K562 (cell line): ENCODE measurements around the gene WWOX. TPM values are rescaled to one million over a fixed set of nuclear protein-coding genes. Genes with fewer than 3 reads are reported as not detected.

ENCODE experiments used
- ATAC-seq: fragments of 200-7000 bp; cut with Tn5 transposase; 3 replicates; pipeline ENCODE4 v1.9.1; 2020; ENCODE audit warnings: moderate library complexity
- BruUV-seq: library from RNA; stranded (reverse); fragments of 400-500 nt; replicated peaks from 2 replicates; lab custom pipeline; 2021; lab: Mats Ljungman, UMichigan
- CTCF ChIA-PET: fragments of 300-600 bp; formaldehyde crosslinking; extraction: SDS; loops from one replicate; lab custom pipeline; 2021; ENCODE audit warnings: low intra/inter-chr PET ratio; lab: Yijun Ruan, JAX
- POLR2A ChIA-PET: fragments of 300-600, 350-650 bp; sonication (Branson Sonifier 250); formaldehyde crosslinking; extraction: SDS; loops from one replicate; lab custom pipeline; 2021; ENCODE audit warnings: antibody characterized with exemption, inconsistent platforms; lab: Yijun Ruan, JAX
- DNase-seq, 4 experiments: peaks; one replicate each; pipeline versions ENCODE4 v3.0.0 to v3.0.0-alpha.2; 2011 to 2018; ENCODE audit warnings: low spot score in 3 of 4, mixed read lengths in 3 of 4; ENCODE audit errors: extremely low read depth in 1 of 4
- FAIRE-seq: peaks from 2 replicates; lab custom pipeline; 2011; peaks lifted over from hg19 to GRCh38; lab: Jason Lieb, UNC
- H2AFZ ChIP-seq: 2 replicates; pipeline ENCODE4 v1.6.0; 2011; ENCODE audit warnings: low read depth, low read length, control low read depth, inconsistent platforms
- H3K27ac ChIP-seq: fragments of 200-600 bp; 3 replicates; pipeline ENCODE4 v1.8.0; 2011; ENCODE audit warnings: low read depth, mild to moderate bottlenecking, control low read depth, inconsistent platforms, low read length, moderate library complexity, mixed read lengths; ENCODE audit errors: extremely low read depth
- H3K27me3 ChIP-seq, 2 experiments: fragments of 300-600 bp in 1 of 2; 2 replicates in 1 of 2; 3 replicates in 1 of 2; pipeline versions ENCODE4 v1.6.0 to v1.8.0; 2011; ENCODE audit warnings: inconsistent platforms in 2 of 2, low read length in 2 of 2, mild to moderate bottlenecking in 1 of 2, mixed read lengths in 1 of 2, moderate library complexity in 1 of 2; ENCODE audit not compliant: control insufficient read depth in 2 of 2, insufficient read depth in 2 of 2
- H3K36me3 ChIP-seq: fragments of 300-600 bp; 3 replicates; pipeline ENCODE4 v1.8.0; 2011; ENCODE audit warnings: mild to moderate bottlenecking, low read length, inconsistent platforms; ENCODE audit not compliant: control insufficient read depth, insufficient read depth
- H3K4me1 ChIP-seq, 2 experiments: fragments of 200-600 bp in 1 of 2; replicated peaks in 1 of 2; 2 replicates in 1 of 2; 3 replicates in 1 of 2; pipeline versions ENCODE4 v1.5.1 to v1.8.0; 2011; ENCODE audit warnings: inconsistent platforms in 2 of 2, low read length in 2 of 2, mild to moderate bottlenecking in 1 of 2, mixed read lengths in 1 of 2, moderate library complexity in 1 of 2; ENCODE audit not compliant: control insufficient read depth in 2 of 2, insufficient read depth in 2 of 2
- H3K4me2 ChIP-seq: 2 replicates; pipeline ENCODE4 v1.6.1; 2011; ENCODE audit warnings: low read length, control low read depth, inconsistent platforms, mixed read lengths; ENCODE audit not compliant: insufficient read depth
- H3K4me3 ChIP-seq: fragments of 200-600 bp; sonication (generic), shearing (Covaris generic); 2 replicates; pipeline ENCODE4 v1.5.1; 2016; ENCODE audit warnings: control low read depth, inconsistent platforms
- H3K79me2 ChIP-seq: fragments of 200-600 bp; 3 replicates; pipeline ENCODE4 v1.8.0; 2011; ENCODE audit warnings: low read length, inconsistent platforms; ENCODE audit not compliant: control insufficient read depth, insufficient read depth
- H3K9ac ChIP-seq, 2 experiments: 2 replicates each; pipeline versions ENCODE4 v1.6.0 to v1.6.1; 2011; ENCODE audit warnings: low read depth in 2 of 2, low read length in 2 of 2, control low read depth in 1 of 2, inconsistent platforms in 1 of 2, mild to moderate bottlenecking in 1 of 2, mixed read lengths in 1 of 2; ENCODE audit not compliant: insufficient read depth in 1 of 2
- H3K9me1 ChIP-seq: one replicate; pipeline ENCODE4 v1.6.0; 2011; ENCODE audit warnings: inconsistent platforms, mild to moderate bottlenecking, low read length, moderate library complexity; ENCODE audit not compliant: control insufficient read depth, insufficient read depth
- H3K9me3 ChIP-seq: replicated peaks from 2 replicates; pipeline ENCODE4 v1.5.1; 2011; ENCODE audit warnings: low read depth, low read length, inconsistent platforms; ENCODE audit not compliant: control insufficient read depth, insufficient read depth
- H4K20me1 ChIP-seq: replicated peaks from 2 replicates; pipeline ENCODE4 v1.6.1; 2011; ENCODE audit warnings: low read length, inconsistent platforms, mixed read lengths; ENCODE audit not compliant: control insufficient read depth, insufficient read depth
- ARID1B ChIP-seq: fragments of 450-650 bp; IDR thresholded peaks from 2 replicates; pipeline ENCODE4 v1.6.1; 2016; ENCODE audit warnings: antibody characterized with exemption, mild to moderate bottlenecking, inconsistent platforms
- CHD1 ChIP-seq: fragments of 200-600 bp; sonication (generic); IDR thresholded peaks from one replicate; pipeline ENCODE4 v1.6.1; 2012; ENCODE audit warnings: mild to moderate bottlenecking, moderate library complexity, low read length, inconsistent platforms
- COPS2 ChIP-seq: fragments of 450-650 bp; conservative IDR thresholded peaks from 2 replicates; pipeline ENCODE4 v1.6.1; 2016; ENCODE audit warnings: mild to moderate bottlenecking, moderate library complexity
- CREB3 ChIP-seq: fragments of 450-650 bp; conservative IDR thresholded peaks from 2 replicates; pipeline ENCODE4 v1.6.1; 2016; ENCODE audit warnings: missing genetic modification characterization, low read depth, mild to moderate bottlenecking, missing compliant biosample characterization, moderate library complexity
- E2F6 ChIP-seq, 2 experiments: IDR thresholded peaks; 2 replicates each; pipeline ENCODE4 v1.6.1; 2011; ENCODE audit warnings: borderline replicate concordance in 1 of 2, control low read depth in 1 of 2, low read depth in 1 of 2, low read length in 1 of 2, mild to moderate bottlenecking in 1 of 2, mixed read lengths in 1 of 2, moderate library complexity in 1 of 2; ENCODE audit not compliant: insufficient read depth in 1 of 2, insufficient read length in 1 of 2, poor library complexity in 1 of 2, severe bottlenecking in 1 of 2; ENCODE audit errors: extremely low read depth in 1 of 2
- FOSL1 ChIP-seq: fragments of 200-800 bp; sonication (Bioruptor generic); conservative IDR thresholded peaks from 2 replicates; pipeline ENCODE4 v1.6.1; 2016; ENCODE audit warnings: missing genetic modification characterization, missing compliant biosample characterization
- HMG20B ChIP-seq: fragments of 250-450 bp; sonication (Bioruptor Pico); IDR thresholded peaks from 2 replicates; pipeline ENCODE4 v1.5.0; 2021; ENCODE audit warnings: mild to moderate bottlenecking
- KLF13 ChIP-seq: fragments of 450-650 bp; IDR thresholded peaks from 2 replicates; pipeline ENCODE4 v1.6.1; 2016; ENCODE audit warnings: missing genetic modification characterization, low read depth, mild to moderate bottlenecking, missing compliant biosample characterization, moderate library complexity, borderline replicate concordance
- MCM5 ChIP-seq: fragments of 450-650 bp; IDR thresholded peaks from 2 replicates; pipeline ENCODE4 v1.6.1; 2016; ENCODE audit warnings: low read depth
- MEIS2 ChIP-seq: fragments of 450-650 bp; IDR thresholded peaks from 2 replicates; pipeline ENCODE4 v1.6.1; 2014; ENCODE audit warnings: mild to moderate bottlenecking; ENCODE audit not compliant: partially characterized antibody
- MYNN ChIP-seq, 2 experiments: sonication (generic); formaldehyde crosslinking in 1 of 2; IDR thresholded peaks; 2 replicates each; pipeline versions ENCODE4 v1.5.0 to v1.6.1; 2016 to 2020; ENCODE audit warnings: antibody characterized with exemption in 1 of 2, missing genetic modification reagents in 1 of 2
- RBM34 ChIP-seq: fragments of 200-400 bp; formaldehyde crosslinking; IDR thresholded peaks from 2 replicates; pipeline ENCODE4 v1.6.1; 2018; ENCODE audit warnings: low read length, borderline replicate concordance; ENCODE audit not compliant: insufficient read depth
- SRSF9 ChIP-seq: fragments of 200-400 bp; formaldehyde crosslinking; IDR thresholded peaks from 2 replicates; pipeline ENCODE4 v1.6.1; 2017; ENCODE audit warnings: low read depth, low read length, borderline replicate concordance
- ZFP30 ChIP-seq: fragments of 250-450 bp; sonication (Bioruptor Pico); IDR thresholded peaks from 2 replicates; pipeline ENCODE4 v1.8.0; 2022; ENCODE audit warnings: moderate library complexity, mild to moderate bottlenecking, inconsistent platforms, borderline replicate concordance
- ZNF217 ChIP-seq: sonication (generic); formaldehyde crosslinking; IDR thresholded peaks from 2 replicates; pipeline ENCODE4 v1.8.0; 2022; ENCODE audit warnings: mild to moderate bottlenecking, missing genetic modification reagents
- ZNF717 ChIP-seq: fragments of 250-450 bp; sonication (Bioruptor Pico); IDR thresholded peaks from 2 replicates; pipeline ENCODE4 v1.5.0; 2021
- WGBS: fragments of 100-300 bp; shearing (Covaris generic); methylation state at CpG from one replicate; pipeline ENCODE4 v1.1.6; 2016; ENCODE audit warnings: low coverage, mixed read lengths; ENCODE audit not compliant: insufficient coverage; ENCODE audit errors: missing lambda C conversion rate; 5-methylcytosine and 5-hydroxymethylcytosine counted together
- in situ Hi-C: fragments of 300-500 bp; cut with MboI; formaldehyde crosslinking; loops from 4 replicates; pipeline ENCODE4 v1.15.0; 2018; ENCODE audit warnings: inconsistent platforms, mixed read lengths
- intact Hi-C: fragments of 100-400 bp; cut with micrococcal nuclease; formaldehyde crosslinking; loops from 2 replicates; pipeline ENCODE4 v1.14.2; 2022
- polyA plus RNA-seq, 8 experiments: library from polyadenylated mRNA; depleted of rRNA in 4 of 8; stranded (reverse) in 5 of 8; unstranded in 3 of 8; fragments of >200 nt; fragmentation: Nextera tagmentation in 2 of 8; fragmentation: Illumina TruSeq in 1 of 8; extraction: Ambion mirVana in 2 of 8; extraction: Trizol in 1 of 8; gene quantifications; 2 replicates each; pipeline versions ENCODE4 v1.2.1 to v1.2.3, GENCODE V29; 2011 to 2014; ENCODE audit warnings: inconsistent platforms in 1 of 8, missing spikeins in 1 of 8
- total RNA-seq, 7 experiments: library from RNA; depleted of rRNA in 6 of 7; stranded (reverse); fragments of >200 nt in 6 of 7; fragmentation: Illumina TruSeq in 2 of 7; extraction: Trizol in 2 of 7; gene quantifications; 2 replicates each; pipeline versions ENCODE4 v1.2.1 to v1.2.3, GENCODE V29; 2011 to 2021; ENCODE audit warnings: low replicate concordance in 1 of 7
- TF ChIP-seq, protein P1 (sequence below): fragments of 250-450 bp; sonication (Bioruptor Pico); IDR thresholded peaks from 2 replicates; pipeline ENCODE4 v1.5.0; 2021; ENCODE audit warnings: mild to moderate bottlenecking, moderate library complexity
- TF ChIP-seq, protein P2 (sequence below): sonication (generic); formaldehyde crosslinking; IDR thresholded peaks from 2 replicates; pipeline ENCODE4 v1.9.0; 2022; ENCODE audit warnings: mild to moderate bottlenecking, missing genetic modification reagents

The WWOX gene
- total and polyA plus RNA-seq, 9 of the 15 experiments (the other 6 are each of a cell fraction or from before 2014, with no cell fraction given), result 1.6 to 22.7 (median 8.1) TPM

DNA sequence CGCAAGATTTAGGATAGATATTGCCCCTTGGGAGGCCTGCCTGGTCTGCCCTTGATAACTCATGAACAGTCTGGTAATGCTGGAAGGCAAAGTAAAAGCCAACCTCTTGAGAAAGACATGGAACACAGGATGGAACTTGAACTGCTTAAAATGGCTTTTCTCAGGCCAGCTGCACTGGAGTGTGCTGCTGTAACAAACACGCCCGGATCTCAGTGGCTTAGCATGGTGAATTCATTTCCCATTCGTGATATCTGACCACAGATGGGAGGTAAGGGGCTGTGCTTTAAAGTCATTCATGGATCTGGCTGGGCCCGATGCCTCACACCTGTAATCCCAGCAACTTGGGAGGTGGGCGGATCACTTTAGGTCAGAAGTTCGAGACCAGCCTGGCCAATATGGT is 113.2 kb downstream of the WWOX start:
- Histone ChIP-seq H4K20me1 (no peaks in the 10 kb centered on the region), H3K4me1 (no peaks in the 10 kb centered on the region), H3K9me3 (no peaks in the 10 kb centered on the region), H3K27me3 (peaks cover 3 to 17% of the 10 kb centered on the region in 2 experiments; a peak in 3 of 5 replicates), H3K9me1 (no peaks in the 10 kb centered on the region), H3K79me2 (no peaks in the 10 kb centered on the region), H2AFZ (no peak overlapping the region), H3K27ac (no peak overlapping the region), H3K36me3 (no peaks in the 10 kb centered on the region), H3K4me2 (no peak overlapping the region), H3K9ac (no peak overlapping the region), H3K4me3 (no peak overlapping the region)
- ChIA-PET CTCF (no interaction called here), POLR2A (interaction anchor here (0.6 kb wide), 1 partner anchor 1564 kb away, joined by 3 read pairs; no protein-coding TSS in a partner anchor)
- in situ Hi-C loops, result no loop called here
- no TSS peak for BruUV-seq
- FAIRE-seq (no peak), DNase-seq (no peak), ATAC-seq (no peak)
- intact Hi-C loops, result no loop called here
- TF ChIP-seq KLF13 (tag), result no peak
- no peak for TF ChIP-seq COPS2
- TF ChIP-seq CHD1, result no peak
- TF ChIP-seq CREB3 (tag), result no peak
- no peak for TF ChIP-seq SRSF9
- no peak for TF ChIP-seq ZNF717 (CRISPR knock-in tag)
- no peak for TF ChIP-seq MCM5
- TF ChIP-seq ZFP30 (CRISPR knock-in tag), result no peak
- no peak for TF ChIP-seq HMG20B
- no peak for TF ChIP-seq RBM34
- no peak for TF ChIP-seq MEIS2
- TF ChIP-seq MYNN (IDR thresholded peaks at IDR 0.05), result no peak
- TF ChIP-seq MYNN (CRISPR knock-in tag; IDR thresholded peaks at IDR 0.05), result no peak
- TF ChIP-seq E2F6 (IDR thresholded peaks at IDR 0.05; ENCODE audit: borderline replicate concordance in 1 of 2, extremely low read depth in 1 of 2, insufficient read depth in 1 of 2, insufficient read length in 1 of 2, low read depth in 1 of 2, low read length in 1 of 2, poor library complexity in 1 of 2, severe bottlenecking in 1 of 2), result no peak
- TF ChIP-seq ZNF217 (CRISPR knock-in tag), result no peak
- TF ChIP-seq, protein P1, sequence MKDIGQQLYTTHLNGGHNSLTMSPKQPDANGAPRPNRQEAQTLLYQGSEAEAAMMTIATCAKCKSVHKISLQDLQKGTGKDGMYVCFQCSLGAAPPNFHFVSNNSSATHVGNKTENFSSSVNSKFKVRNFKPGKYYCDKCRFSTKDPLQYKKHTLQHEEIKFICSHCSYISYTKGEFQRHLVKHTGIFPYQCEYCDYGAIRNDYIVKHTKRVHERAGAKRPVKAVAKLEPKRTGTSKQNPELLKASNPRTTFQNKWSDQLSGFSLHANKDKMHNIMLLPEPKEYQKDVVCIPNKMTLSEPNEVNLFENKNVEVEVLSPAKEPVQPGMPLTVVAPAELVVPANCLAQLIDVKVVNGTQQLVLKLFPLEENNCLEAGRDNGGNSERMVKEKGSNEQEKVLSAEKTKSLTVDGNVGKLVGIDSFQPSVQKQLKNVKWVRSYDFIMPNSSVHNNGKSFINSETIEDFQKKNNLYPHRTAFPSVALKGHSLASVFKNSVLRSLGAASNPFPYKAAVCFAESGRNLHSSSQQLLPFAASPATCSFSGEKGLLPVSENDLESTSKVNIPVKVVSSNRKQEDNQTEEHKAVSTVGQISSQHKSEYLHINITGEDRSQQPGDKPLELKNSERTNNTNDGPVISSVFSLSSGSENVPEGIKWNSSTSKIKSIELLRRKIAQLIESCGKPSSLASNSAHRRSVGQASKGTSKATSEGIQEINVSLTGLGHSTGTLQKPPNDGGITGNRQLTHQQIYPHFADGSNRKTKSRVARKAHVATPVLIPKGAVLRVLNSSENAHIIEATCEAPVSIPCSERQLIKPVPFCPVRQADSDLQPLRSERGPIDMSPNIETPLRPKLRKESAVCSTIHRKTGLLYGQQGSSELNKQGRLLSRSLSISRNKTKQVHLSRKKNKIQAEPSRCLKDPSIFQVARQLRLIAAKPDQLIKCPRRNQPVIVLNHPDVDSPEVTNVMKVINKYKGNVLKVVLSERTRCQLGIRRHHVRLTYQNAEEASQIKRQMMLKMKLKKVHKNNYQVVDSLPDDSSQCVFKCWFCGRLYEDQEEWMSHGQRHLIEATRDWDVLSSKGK, result no peak
- no peak for TF ChIP-seq ARID1B
- TF ChIP-seq, protein P2, sequence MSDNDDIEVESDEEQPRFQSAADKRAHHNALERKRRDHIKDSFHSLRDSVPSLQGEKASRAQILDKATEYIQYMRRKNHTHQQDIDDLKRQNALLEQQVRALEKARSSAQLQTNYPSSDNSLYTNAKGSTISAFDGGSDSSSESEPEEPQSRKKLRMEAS, result no peak
- no peak for TF ChIP-seq FOSL1 (tag)
- WGBS, result 4% methylated on average over 7 of the region's 7 CpGs
